ENCODE results near the gene FCHSD1.

Gene FCHSD1

GRCh38 chr5:141686648-141687416 lies 35.6 kb upstream of the FCHSD1 start (continued):
- TF ChIP-seq PATZ1 (CRISPR knock-in tag; IDR thresholded peaks at IDR 0.05; ENCODE audit: borderline replicate concordance), result no peak
- no peak for TF ChIP-seq ESRRG (CRISPR knock-in tag; IDR thresholded peaks at IDR 0.05)
- no peak for TF ChIP-seq SNAI2 (CRISPR knock-in tag; IDR thresholded peaks at IDR 0.05)
- TF ChIP-seq BACH2 (CRISPR knock-in tag; IDR thresholded peaks at IDR 0.05; ENCODE audit: borderline replicate concordance), result no peak
- no peak for TF ChIP-seq ZNF565 (CRISPR knock-in tag; conservative IDR thresholded peaks at IDR 0.05; ENCODE audit: low read depth)
- no peak for TF ChIP-seq ZC3H10 (CRISPR knock-in tag; IDR thresholded peaks at IDR 0.05)

- TF ChIP-seq ZFP30 (CRISPR knock-in tag; IDR thresholded peaks at IDR 0.05), result no peak
- no peak for TF ChIP-seq TCF4 (CRISPR knock-in tag; IDR thresholded peaks at IDR 0.05; ENCODE audit: borderline replicate concordance)
- no peak for TF ChIP-seq ESRRG (CRISPR knock-in tag; IDR thresholded peaks at IDR 0.05)
- TF ChIP-seq ZNF565 (CRISPR knock-in tag; conservative IDR thresholded peaks at IDR 0.05; ENCODE audit: low read depth), result no peak
- no peak for TF ChIP-seq CSDC2 (CRISPR knock-in tag; IDR thresholded peaks at IDR 0.05)
- TF ChIP-seq POU6F1 (CRISPR knock-in tag; IDR thresholded peaks at IDR 0.05; ENCODE audit: borderline replicate concordance, low read depth), result no peak
- TF ChIP-seq ZC3H10 (CRISPR knock-in tag; IDR thresholded peaks at IDR 0.05), result no peak
- no peak for TF ChIP-seq BACH2 (CRISPR knock-in tag; IDR thresholded peaks at IDR 0.05; ENCODE audit: borderline replicate concordance)
- no peak for TF ChIP-seq TOX (CRISPR knock-in tag; IDR thresholded peaks at IDR 0.05; ENCODE audit: borderline replicate concordance)
- TF ChIP-seq PATZ1 (CRISPR knock-in tag; IDR thresholded peaks at IDR 0.05; ENCODE audit: borderline replicate concordance), result no peak
- no peak for TF ChIP-seq RARB (CRISPR knock-in tag; IDR thresholded peaks at IDR 0.05)
- no peak for TF ChIP-seq OSR1 (CRISPR knock-in tag; IDR thresholded peaks at IDR 0.05)
- no peak for TF ChIP-seq GLIS3 (CRISPR knock-in tag; IDR thresholded peaks at IDR 0.05)
- no peak for TF ChIP-seq PPARA (CRISPR knock-in tag; IDR thresholded peaks at IDR 0.05; ENCODE audit: borderline replicate concordance)
- no peak for TF ChIP-seq ZNF8 (CRISPR knock-in tag; IDR thresholded peaks at IDR 0.05)
- no peak for TF ChIP-seq SNAI2 (CRISPR knock-in tag; IDR thresholded peaks at IDR 0.05)
- TF ChIP-seq ARNTL (CRISPR knock-in tag; IDR thresholded peaks at IDR 0.05; ENCODE audit: borderline replicate concordance, low read depth), result no peak
Observed at GRCh38 chr5:141685591-141685990, 34.4 kb upstream of the FCHSD1 start.

GRCh38 chr5:141683596-141684141 lies 32.5 kb upstream of the FCHSD1 start:
- TF ChIP-seq CSDC2 (CRISPR knock-in tag; IDR thresholded peaks at IDR 0.05) (no peak), ZFP30 (CRISPR knock-in tag; IDR thresholded peaks at IDR 0.05) (no peak), ARNTL (CRISPR knock-in tag; IDR thresholded peaks at IDR 0.05; ENCODE audit: borderline replicate concordance, low read depth) (no peak), OSR1 (CRISPR knock-in tag; IDR thresholded peaks at IDR 0.05) (no peak), TSHZ2 (CRISPR knock-in tag; IDR thresholded peaks at IDR 0.05) (no peak), CSRNP3 (CRISPR knock-in tag; IDR thresholded peaks at IDR 0.05) (no peak), SNAI2 (CRISPR knock-in tag; IDR thresholded peaks at IDR 0.05) (no peak), POU6F1 (CRISPR knock-in tag; IDR thresholded peaks at IDR 0.05; ENCODE audit: borderline replicate concordance, low read depth) (no peak), RARB (CRISPR knock-in tag; IDR thresholded peaks at IDR 0.05) (no peak), TCF4 (CRISPR knock-in tag; IDR thresholded peaks at IDR 0.05; ENCODE audit: borderline replicate concordance) (no peak), ZNF70 (CRISPR knock-in tag; IDR thresholded peaks at IDR 0.05) (no peak), TOX (CRISPR knock-in tag; IDR thresholded peaks at IDR 0.05; ENCODE audit: borderline replicate concordance) (no peak), ZC3H10 (CRISPR knock-in tag; IDR thresholded peaks at IDR 0.05) (no peak), PATZ1 (CRISPR knock-in tag; IDR thresholded peaks at IDR 0.05; ENCODE audit: borderline replicate concordance) (no peak), ZNF565 (CRISPR knock-in tag; conservative IDR thresholded peaks at IDR 0.05; ENCODE audit: low read depth) (no peak), BACH2 (CRISPR knock-in tag; IDR thresholded peaks at IDR 0.05; ENCODE audit: borderline replicate concordance) (no peak)
- no peak for ATAC-seq

More at GRCh38 chr5:141685591-141685990, 34.4 kb upstream of the FCHSD1 start:
- ATAC-seq, result no peak

All from SK-N-SH treated with all-trans-retinoic acid at 6 μM for 48 hours (cell line).